GM12891 (cell line): ENCODE data around the gene ROBO2.

Experiments used
- PAX5 ChIP-seq: IDR thresholded peaks from 2 replicates; pipeline ENCODE4 v1.6.1; 2011; ENCODE audit warnings: low read length, moderate library complexity, mild to moderate bottlenecking; ENCODE audit not compliant: insufficient read depth, severe bottlenecking
- POLR2A ChIP-seq: IDR thresholded peaks from 2 replicates; pipeline ENCODE4 v1.6.1; 2011; ENCODE audit warnings: low read depth, low read length, control low read depth
- POLR2AphosphoS5 ChIP-seq: IDR thresholded peaks from 2 replicates; pipeline ENCODE4 v1.6.1; 2011; ENCODE audit warnings: low read depth, low read length, control low read depth
- TAF1 ChIP-seq: IDR thresholded peaks from 2 replicates; pipeline ENCODE4 v1.6.1; 2011; ENCODE audit warnings: low read depth, low read length, control low read depth

- no peak for TF ChIP-seq POLR2A
- TF ChIP-seq TAF1 = no peak
- no peak for TF ChIP-seq POLR2AphosphoS5
- no peak for TF ChIP-seq PAX5
Measured at GRCh38 chr3:77267589-77267988, 227.7 kb downstream of the ROBO2 start.
